Activated naive CD4-positive, alpha-beta T cell (primary cell): ENCODE results near the gene C1orf94.

Source experiments
- DNase-seq, 4 experiments: peaks; one replicate each; lab custom pipeline; 2025; lab: John Stamatoyannopoulos, UW

Gene C1orf94

DNA sequence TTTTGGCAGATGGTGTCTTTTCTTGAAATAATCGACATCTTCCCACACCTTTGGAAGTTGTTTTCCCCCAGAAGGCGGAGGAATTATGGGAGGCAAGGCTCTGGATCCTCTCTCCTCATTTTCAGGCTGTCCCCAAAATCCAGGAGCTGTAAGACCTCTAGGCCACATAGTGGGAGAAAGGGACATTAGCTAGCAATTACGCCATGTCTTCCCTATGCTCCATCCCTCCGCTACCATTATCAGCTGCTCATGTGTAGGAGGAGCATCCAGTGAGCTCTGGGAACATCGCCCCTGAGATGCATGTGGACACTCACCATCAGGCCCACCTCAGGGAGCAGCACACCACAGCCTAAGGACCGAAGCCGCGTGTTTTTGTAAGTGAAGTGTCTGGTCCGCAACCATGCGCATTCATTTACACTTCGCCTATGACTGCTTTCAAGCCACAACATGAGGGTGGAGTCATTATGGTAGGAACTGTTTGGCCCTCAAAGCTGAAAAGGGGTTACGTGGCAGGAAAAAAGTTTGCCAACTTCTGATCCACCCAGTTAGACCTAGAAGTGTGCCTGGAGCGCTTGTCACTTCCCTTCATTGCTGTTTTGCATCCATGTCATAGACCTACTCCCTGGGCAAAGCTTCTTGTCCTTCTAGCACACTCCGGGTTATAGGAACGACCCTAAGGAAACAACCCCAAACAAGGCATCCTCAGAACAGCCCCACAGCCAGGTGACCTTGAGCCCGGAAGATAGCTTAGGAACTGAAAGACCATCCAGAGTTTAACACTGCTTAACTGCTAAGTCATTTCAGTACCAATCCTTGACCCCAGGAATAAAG, 85.5 kb downstream of the C1orf94 start:
- DNase-seq = no peak

DNA sequence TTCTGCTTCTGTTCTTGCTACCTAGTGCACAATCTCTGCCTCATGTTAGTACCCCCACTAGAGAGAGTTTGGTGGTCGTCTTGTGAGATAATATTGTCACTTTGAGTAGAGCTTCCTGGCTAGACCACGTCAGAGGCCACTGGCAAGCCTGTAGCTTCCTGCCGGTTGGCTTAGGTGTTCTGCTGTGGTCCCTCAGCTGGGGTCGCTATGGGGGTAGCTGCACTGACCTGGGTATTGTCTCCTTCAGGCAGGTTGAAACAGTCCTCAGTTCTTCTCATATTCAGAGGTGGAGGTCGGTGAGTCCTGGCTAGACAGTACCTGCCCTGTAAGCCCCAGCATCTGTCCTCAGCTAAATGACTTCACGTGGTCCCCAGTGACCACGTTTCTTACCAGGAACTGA, 86.2 kb downstream of the C1orf94 start:
- no peak for DNase-seq

DNA sequence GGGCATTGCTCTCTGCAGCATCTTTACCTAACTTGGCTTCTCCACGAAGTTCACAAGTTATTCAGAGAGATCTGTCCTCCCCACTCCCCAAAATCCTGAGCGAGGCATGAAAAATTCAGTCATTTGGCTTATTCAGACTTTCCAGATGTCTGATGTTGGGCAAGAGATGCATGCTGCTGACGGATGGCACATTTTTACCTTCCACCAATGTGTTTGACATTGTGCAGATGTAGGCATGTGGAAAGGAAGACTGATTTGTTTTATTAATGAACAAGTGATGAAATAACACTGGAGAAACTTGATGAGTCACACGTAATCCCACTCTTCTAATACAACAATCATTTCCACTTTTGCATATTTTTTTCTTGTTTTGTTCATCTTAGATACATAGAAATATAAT, 86.7 kb downstream of the C1orf94 start:
- DNase-seq = no peak

DNA sequence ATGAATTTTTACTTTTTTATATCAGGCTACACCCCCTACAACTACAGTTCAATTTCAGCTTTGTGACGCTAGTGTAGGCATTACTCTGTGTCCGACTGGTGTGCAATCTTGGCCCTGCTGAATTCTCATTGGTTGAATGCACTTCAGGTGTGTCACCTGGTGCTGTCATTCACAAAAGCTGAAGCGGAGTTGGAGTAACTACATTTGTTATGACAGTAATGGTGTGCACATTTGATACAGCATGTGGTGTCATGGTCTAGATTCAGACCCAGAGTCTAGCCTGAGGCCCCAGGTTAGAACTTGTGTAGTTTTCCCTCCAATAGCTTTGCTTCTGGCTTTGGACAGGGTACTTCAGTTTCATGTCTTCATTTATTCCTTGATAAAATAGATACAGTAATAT, 88.7 kb downstream of the C1orf94 start:
- DNase-seq = no peak

DNA sequence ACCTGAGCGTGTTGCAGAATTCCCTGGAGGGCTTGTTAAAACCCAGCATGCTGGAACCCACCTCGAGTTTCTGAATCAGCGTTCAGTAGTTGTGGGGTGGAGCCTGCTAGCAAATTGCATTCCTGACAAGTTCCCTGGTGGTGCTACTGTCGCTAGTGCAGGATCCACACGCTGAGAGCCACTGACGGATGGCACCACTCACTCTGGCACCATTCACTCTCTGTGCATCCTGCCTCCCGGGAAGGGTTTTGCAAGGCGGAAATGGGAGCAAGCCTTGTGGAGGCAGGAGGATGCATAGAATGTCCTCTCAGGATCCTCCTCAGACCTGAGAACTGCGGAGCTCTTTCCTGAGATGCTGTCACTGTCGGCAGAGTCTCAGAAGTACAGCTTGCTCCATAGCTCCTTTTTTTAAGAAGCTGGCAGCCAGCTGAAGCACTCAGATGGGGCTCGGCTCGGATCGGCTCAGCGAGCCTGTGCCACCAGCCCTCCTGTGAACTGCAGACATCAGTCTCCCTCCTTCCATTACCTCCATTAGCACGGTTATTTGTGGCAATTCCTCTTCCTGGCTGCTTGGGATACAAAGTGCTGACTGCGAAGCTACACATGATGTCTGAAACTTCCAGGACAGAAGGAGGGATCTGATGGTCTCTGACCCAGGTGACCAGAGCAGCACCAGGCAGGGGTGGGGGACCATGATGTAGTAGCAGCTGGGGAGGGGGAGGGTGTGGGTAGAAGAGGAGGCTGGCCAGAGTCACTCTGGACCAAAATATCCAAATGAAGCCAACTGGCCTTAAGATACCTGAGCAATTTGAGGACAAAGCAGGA, 89.6 kb downstream of the C1orf94 start:
- DNase-seq = no peak

DNA sequence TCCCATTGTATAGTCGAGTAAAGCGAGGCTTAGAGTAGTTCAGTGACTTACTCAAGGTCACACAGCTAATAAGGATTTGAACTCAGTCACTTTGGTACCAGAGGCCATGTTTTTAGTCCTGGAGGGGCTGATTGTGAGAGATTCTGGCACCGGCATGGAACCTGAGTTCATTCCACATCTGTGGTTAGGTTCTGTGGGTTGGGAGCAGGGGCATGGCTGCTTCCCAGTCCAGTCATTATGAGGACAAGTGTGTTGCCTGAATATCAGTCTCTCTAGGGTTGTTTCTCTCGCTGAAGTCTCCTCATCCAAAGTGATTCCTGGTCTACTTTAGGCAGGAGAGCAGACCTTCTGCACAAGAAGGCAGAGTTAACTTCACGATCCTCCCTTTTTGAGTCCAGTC, 90.6 kb downstream of the C1orf94 start:
- DNase-seq = no peak

DNA sequence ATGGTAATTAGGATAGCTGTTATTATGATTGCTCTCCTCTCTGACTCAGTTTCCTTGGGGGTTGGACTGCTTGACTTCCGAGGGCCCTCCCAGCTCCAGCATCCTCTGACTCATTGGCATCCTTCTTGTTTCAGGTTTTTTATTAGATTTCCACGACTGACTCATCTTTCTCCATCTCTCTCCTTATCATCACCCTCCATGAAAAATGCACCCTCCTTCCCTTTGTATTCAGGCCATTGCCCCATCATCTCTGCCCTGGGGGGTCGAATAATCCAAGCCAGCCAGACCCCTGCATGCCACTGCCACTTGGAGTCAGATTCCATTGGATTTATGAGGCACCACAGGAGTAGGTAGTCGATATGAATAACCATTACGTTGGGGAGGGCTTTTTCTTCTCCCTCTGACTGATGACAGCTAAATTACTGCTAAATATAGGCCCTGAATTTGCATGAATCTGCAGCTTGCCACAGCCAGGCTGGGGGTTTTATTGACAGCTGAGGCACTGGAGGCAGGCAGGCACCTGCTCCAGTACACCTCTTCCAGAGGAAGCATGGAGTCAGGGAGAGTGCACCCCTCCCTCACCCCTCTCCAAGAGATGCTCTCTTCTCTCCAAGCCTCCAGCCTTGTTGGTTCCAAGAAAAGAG, 91.7 kb downstream of the C1orf94 start:
- no peak for DNase-seq
